Dendritic cell treated with granulocyte-macrophage colony-stimulating factor and Interleukin-4, amounts not matched to agents 40 ng/mL and 50 ng/mL, for 4 days (primary cell): ENCODE results near the gene GPR12.

ENCODE experiments used
- H3K27ac Mint-ChIP-seq: one replicate; pipeline ENCODE4 v1.8.0; 2022; ENCODE audit warnings: mild to moderate bottlenecking, mixed read lengths
- H3K27me3 Mint-ChIP-seq: one replicate; pipeline ENCODE4 v1.8.0; 2022; ENCODE audit warnings: mild to moderate bottlenecking, mixed read lengths
- H3K36me3 Mint-ChIP-seq: one replicate; pipeline ENCODE4 v1.8.0; 2022; ENCODE audit warnings: low read depth, mixed read lengths
- H3K4me1 Mint-ChIP-seq: one replicate; pipeline ENCODE4 v1.8.0; 2022; ENCODE audit warnings: low read depth, mixed read lengths
- H3K4me3 Mint-ChIP-seq: one replicate; pipeline ENCODE4 v1.8.0; 2022; ENCODE audit warnings: mild to moderate bottlenecking, moderate library complexity, mixed read lengths
- H3K9me3 Mint-ChIP-seq: one replicate; pipeline ENCODE4 v1.8.0; 2022; ENCODE audit warnings: mixed read lengths
- intact Hi-C: fragments of 100-400 bp; cut with micrococcal nuclease; formaldehyde crosslinking; loops from one replicate; pipeline ENCODE4 v1.15.0; 2022

Gene GPR12

DNA sequence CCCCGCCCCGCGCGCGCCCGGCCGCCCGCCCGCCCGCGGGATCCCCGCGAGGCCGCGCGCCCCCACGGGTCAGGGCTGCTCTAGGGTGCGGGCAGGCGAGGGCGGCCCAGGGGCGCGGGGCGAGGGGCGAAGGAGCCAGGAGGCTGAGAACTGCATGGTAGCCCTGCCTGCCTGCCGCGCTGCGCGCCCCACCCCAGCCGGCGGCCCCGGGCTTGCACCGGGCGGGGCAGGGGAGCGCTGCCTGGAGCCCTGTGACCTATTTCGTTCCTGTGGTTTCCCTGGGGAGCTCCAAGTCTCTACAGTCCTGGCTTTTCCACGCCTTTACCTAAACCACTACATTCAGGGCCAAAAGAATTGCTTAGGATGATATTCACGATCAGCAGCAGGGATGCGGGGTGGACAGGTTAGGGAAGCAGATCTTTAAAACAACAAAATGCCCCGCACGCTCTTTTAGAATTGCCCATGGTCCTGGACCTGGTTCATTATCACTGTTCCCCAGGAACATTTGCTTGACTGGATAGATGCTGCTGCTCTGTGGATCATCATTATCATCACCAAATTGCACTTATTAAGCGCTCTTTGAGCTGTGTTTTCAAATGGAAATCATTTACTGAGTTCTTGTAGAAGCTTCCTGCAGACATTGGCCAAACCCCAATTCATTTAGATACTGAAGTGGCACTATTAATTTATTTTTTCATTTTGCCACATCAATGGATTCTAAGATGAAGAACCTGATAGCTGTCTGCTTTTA, 421 bp upstream of the GPR12 start:
- H3K36me3 Mint-ChIP-seq, result no peaks in the 10 kb centered on the region
- intact Hi-C loops, result no loop called here
- no peak overlapping the region for H3K27ac Mint-ChIP-seq
- H3K9me3 Mint-ChIP-seq, result no peaks in the 10 kb centered on the region
- H3K27me3 Mint-ChIP-seq, result peaks cover 46% of the 10 kb centered on the region
- H3K4me3 Mint-ChIP-seq, result peak overlapping the region; percentile 10
- peaks cover 8% of the 10 kb centered on the region for H3K4me1 Mint-ChIP-seq

DNA sequence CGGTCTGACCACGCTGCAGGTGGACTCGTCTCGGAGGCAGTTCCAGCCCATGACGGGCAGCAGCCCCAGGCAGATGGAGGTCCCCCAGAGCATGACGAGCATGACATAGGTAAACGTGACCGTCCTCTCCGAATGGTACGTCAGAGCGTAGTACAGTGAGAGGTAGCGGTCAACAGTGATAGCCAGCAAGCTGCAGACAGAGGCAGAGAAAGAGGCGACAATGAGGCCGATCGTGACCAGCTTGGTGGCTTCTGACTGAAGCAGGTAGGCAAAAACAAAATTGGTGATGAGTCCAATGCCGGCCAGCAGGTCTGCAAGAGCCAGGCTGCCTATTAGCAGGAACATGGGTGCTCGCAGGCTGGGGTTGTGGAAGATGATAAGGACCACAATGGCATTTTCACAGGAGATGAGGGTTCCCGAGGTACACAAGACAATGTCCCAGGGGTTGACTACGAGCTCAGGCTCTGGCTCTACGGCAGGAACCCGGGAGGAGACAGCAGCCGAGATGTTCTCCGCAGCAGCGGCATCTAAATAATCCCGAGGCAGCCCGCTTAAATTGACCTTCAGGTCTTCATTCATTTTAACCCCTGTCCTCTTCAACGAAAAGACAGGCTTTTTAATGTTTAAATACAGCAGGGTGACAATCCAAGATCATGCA, 1.2 kb downstream of the GPR12 start:
- intact Hi-C loops, result no loop called here
- no peak overlapping the region for H3K27ac Mint-ChIP-seq
- peaks cover 8% of the 10 kb centered on the region for H3K4me1 Mint-ChIP-seq
- H3K36me3 Mint-ChIP-seq, result no peaks in the 10 kb centered on the region
- peaks cover 46% of the 10 kb centered on the region for H3K27me3 Mint-ChIP-seq
- no peaks in the 10 kb centered on the region for H3K9me3 Mint-ChIP-seq
- peak overlapping the region; percentile 72 for H3K4me3 Mint-ChIP-seq

- Mint-ChIP-seq H3K9me3 (no peaks in the 10 kb centered on the region), H3K36me3 (no peaks in the 10 kb centered on the region), H3K27ac (no peak overlapping the region), H3K4me3 (no peak overlapping the region), H3K4me1 (peaks cover 8% of the 10 kb centered on the region), H3K27me3 (peaks cover 46% of the 10 kb centered on the region)
- intact Hi-C loops, result no loop called here
Observed at GRCh38 chr13:26758496-26759157, 2.0 kb downstream of the GPR12 start.

DNA sequence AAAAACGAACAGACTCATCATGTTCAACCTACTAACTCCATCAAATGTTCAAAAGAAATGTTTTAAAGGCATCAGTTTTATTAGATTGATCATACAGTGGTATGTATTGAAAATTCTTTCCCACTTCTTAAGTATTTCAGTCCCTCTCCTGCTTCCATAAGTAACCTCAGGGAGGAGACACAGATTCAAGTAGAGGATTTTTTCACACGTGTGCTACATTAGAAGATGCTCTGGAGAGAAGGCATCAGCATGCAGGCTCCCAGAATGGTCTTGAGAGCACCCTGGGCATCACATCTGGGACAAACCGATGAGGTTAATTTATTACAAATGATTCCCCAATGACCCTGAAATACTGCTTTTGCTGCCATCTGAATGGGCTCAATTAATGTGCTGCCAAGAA, 3.6 kb downstream of the GPR12 start:
- intact Hi-C loops, result no loop called here
- Mint-ChIP-seq H3K36me3 (no peaks in the 10 kb centered on the region), H3K4me3 (no peak overlapping the region), H3K27ac (no peak overlapping the region), H3K4me1 (peaks cover 8% of the 10 kb centered on the region), H3K27me3 (peaks cover 33% of the 10 kb centered on the region), H3K9me3 (no peaks in the 10 kb centered on the region)

DNA sequence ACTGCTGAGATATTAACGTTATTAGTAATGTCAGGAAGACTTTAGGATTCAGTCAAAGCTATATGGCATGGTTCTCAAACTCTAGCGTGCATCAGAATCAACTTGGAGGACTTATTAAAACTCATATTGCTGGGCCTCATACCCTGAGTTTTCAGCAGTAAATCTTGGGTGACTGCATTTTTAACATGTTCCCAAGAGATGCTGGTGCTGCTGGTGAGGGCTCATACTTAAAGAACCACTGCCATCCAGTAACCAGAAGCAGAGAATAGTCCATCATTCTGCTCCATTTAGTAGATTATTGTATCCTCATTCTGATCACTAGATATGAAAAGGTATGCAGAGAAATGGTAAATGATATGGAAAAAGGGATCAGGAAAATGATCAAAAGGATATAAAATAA, 7.9 kb downstream of the GPR12 start:
- Mint-ChIP-seq H3K27ac (no peak overlapping the region), H3K27me3 (no peaks in the 10 kb centered on the region), H3K4me3 (no peak overlapping the region), H3K9me3 (no peaks in the 10 kb centered on the region), H3K36me3 (no peaks in the 10 kb centered on the region), H3K4me1 (no peaks in the 10 kb centered on the region)
- intact Hi-C loops, result no loop called here

DNA sequence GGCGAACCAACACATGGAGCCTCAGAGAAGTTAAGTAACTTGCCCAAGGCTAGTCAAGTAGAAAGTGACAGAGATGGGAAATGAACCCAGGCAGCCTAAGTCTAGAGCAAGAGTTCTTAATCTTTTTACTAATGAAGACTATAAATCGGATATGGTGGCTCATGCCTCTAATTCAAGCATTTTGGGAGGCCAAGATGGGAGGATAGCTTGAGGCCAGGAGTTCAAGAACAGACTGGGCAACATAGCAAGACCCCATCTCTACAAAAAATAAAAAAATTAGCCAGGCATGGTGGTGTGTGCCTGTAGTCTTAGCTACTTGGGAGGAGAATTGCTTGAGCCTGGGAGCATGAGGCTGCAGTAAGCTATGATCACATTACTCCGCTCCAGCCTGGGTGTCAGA, 10.7 kb downstream of the GPR12 start:
- intact Hi-C loops, result no loop called here
- Mint-ChIP-seq H3K36me3 (no peaks in the 10 kb centered on the region), H3K27ac (no peak overlapping the region), H3K9me3 (no peaks in the 10 kb centered on the region), H3K4me1 (no peaks in the 10 kb centered on the region), H3K27me3 (no peaks in the 10 kb centered on the region), H3K4me3 (no peak overlapping the region)

GRCh38 chr13:26749285-26749684, 11.3 kb downstream of the GPR12 start:
- intact Hi-C loops, result no loop called here
- H3K27ac Mint-ChIP-seq, result no peak overlapping the region
- H3K9me3 Mint-ChIP-seq, result no peaks in the 10 kb centered on the region
- no peaks in the 10 kb centered on the region for H3K36me3 Mint-ChIP-seq
- no peaks in the 10 kb centered on the region for H3K4me1 Mint-ChIP-seq
- peaks cover 3% of the 10 kb centered on the region for H3K27me3 Mint-ChIP-seq
- no peak overlapping the region for H3K4me3 Mint-ChIP-seq

- intact Hi-C loops, result no loop called here
- Mint-ChIP-seq H3K4me1 (no peaks in the 10 kb centered on the region), H3K4me3 (no peak overlapping the region), H3K27ac (no peak overlapping the region), H3K36me3 (no peaks in the 10 kb centered on the region), H3K9me3 (no peaks in the 10 kb centered on the region), H3K27me3 (peaks cover 13% of the 10 kb centered on the region)
Observed at GRCh38 chr13:26747706-26748105, 12.9 kb downstream of the GPR12 start.

GRCh38 chr13:26743971-26744370, 16.6 kb downstream of the GPR12 start:
- peaks cover 21% of the 10 kb centered on the region for H3K27me3 Mint-ChIP-seq
- intact Hi-C loops, result no loop called here
- H3K36me3 Mint-ChIP-seq, result no peaks in the 10 kb centered on the region
- no peak overlapping the region for H3K27ac Mint-ChIP-seq
- H3K4me3 Mint-ChIP-seq, result no peak overlapping the region
- no peaks in the 10 kb centered on the region for H3K4me1 Mint-ChIP-seq
- peaks cover 6% of the 10 kb centered on the region for H3K9me3 Mint-ChIP-seq

DNA sequence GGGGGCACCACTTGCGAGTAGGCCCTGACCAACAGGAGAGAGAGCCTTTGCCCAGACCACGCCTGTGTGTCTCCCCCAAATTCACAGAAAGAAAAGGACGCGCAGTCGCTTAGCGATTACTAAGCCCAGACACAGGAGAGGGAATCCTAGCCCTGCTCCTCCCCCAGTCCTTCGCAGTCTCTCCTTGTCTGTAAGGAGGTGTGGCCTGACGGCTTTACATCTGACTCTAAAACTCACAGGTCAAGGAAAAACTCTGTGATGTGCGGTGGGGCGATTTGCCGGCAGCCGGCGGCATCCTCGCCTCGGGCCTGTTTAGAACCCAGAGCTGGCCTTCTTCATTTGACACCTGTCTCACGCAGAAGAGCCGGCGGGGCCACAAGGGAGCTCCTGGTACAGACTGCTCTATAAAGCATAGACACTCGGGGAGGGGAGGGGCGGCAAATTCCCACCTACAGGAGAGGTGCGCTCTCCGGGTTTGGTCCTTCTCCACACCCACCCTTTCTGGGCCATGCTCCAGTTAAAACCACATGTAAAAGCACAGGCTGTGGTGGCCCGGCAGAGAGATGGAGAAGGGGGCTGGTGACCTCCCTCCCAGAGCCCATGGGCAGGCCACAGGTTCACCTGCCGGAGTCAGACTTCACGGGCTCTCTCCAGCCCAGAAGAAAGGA, 17.8 kb downstream of the GPR12 start:
- peaks cover 18% of the 10 kb centered on the region for H3K9me3 Mint-ChIP-seq
- H3K4me3 Mint-ChIP-seq, result no peak overlapping the region
- no peaks in the 10 kb centered on the region for H3K36me3 Mint-ChIP-seq
- H3K4me1 Mint-ChIP-seq, result no peaks in the 10 kb centered on the region
- H3K27me3 Mint-ChIP-seq, result peaks cover 21% of the 10 kb centered on the region
- intact Hi-C loops, result no loop called here
- no peak overlapping the region for H3K27ac Mint-ChIP-seq

GRCh38 chr13:26735677-26736076, 24.9 kb downstream of the GPR12 start:
- peaks cover 25% of the 10 kb centered on the region for H3K9me3 Mint-ChIP-seq
- H3K27me3 Mint-ChIP-seq, result no peaks in the 10 kb centered on the region
- no peaks in the 10 kb centered on the region for H3K4me1 Mint-ChIP-seq
- no peaks in the 10 kb centered on the region for H3K36me3 Mint-ChIP-seq
- intact Hi-C loops, result no loop called here
- no peak overlapping the region for H3K27ac Mint-ChIP-seq
- no peak overlapping the region for H3K4me3 Mint-ChIP-seq

DNA sequence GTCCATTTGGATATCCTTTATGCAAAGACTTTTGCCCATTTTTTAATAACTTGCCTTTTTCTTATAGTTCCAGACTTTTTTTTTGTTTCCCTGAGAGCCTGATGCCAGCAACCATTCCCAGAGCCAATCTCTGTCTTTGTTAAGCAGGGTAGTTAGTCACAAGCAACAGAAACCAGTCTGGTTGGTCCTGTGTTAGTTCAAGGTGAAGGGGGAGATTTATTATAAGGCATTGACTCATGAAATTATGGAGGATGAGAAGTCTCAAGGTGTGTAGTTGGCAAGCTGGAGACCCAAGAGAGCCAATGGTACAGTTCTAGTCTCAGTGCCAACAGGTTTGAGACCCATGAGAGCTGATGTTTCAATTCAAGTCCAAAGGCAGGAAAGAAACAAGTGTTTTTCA, 33.0 kb downstream of the GPR12 start:
- Mint-ChIP-seq H3K27me3 (no peaks in the 10 kb centered on the region), H3K9me3 (no peaks in the 10 kb centered on the region), H3K4me3 (no peak overlapping the region), H3K36me3 (no peaks in the 10 kb centered on the region), H3K4me1 (no peaks in the 10 kb centered on the region), H3K27ac (no peak overlapping the region)
- intact Hi-C loops, result no loop called here

DNA sequence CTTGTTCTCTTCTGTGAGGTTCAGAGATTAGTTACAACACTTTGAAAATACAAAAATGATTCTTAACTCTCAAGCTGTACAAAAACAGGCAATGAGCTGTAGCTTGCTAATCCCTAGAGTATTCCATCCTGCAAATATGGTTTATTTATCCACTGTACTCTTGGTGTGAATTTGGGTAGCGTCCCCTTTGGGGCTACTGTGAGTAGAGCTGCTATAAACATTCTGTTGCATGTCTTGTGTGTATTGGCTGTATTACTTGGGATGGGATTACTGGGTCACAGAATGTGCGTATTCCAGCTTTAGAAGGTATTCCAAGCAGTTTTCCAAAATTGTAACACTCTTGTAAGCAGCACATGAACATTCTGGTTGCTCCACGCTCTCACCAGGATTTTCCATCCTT, 33.5 kb downstream of the GPR12 start:
- no peaks in the 10 kb centered on the region for H3K36me3 Mint-ChIP-seq
- no peaks in the 10 kb centered on the region for H3K9me3 Mint-ChIP-seq
- intact Hi-C loops, result no loop called here
- no peaks in the 10 kb centered on the region for H3K27me3 Mint-ChIP-seq
- no peak overlapping the region for H3K4me3 Mint-ChIP-seq
- no peak overlapping the region for H3K27ac Mint-ChIP-seq
- peaks cover 4% of the 10 kb centered on the region for H3K4me1 Mint-ChIP-seq

DNA sequence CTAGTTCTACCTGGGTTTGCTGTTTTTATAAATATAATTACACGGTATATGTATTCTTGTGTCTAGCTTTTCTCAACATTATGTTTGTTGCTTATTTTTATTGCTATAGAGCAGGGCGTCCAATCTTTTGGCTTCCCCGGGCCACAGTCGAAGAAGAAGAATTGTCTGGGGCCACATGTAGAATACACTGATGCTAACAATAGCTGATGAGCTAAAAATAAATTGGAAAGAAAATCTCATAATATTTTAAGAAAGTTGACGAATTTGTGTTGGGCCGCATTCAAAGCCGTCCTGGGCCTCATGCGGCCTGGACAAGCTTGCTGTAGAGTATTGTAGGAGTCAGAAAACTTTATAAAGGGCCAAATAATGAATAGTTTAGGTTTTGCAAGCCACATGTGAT, 33.9 kb downstream of the GPR12 start:
- Mint-ChIP-seq H3K36me3 (no peaks in the 10 kb centered on the region), H3K27ac (no peak overlapping the region), H3K9me3 (no peaks in the 10 kb centered on the region), H3K27me3 (no peaks in the 10 kb centered on the region), H3K4me3 (no peak overlapping the region), H3K4me1 (peaks cover 9% of the 10 kb centered on the region)
- intact Hi-C loops, result no loop called here
